ENCODE measurements around the gene LRIG1.

The LRIG1 gene

GRCh38 chr3:66457252-66457651, 43.6 kb downstream of the LRIG1 start:
- H3K27ac ChIP-seq (replicated peaks): no peak overlapping the region
- TF ChIP-seq, protein P1, sequence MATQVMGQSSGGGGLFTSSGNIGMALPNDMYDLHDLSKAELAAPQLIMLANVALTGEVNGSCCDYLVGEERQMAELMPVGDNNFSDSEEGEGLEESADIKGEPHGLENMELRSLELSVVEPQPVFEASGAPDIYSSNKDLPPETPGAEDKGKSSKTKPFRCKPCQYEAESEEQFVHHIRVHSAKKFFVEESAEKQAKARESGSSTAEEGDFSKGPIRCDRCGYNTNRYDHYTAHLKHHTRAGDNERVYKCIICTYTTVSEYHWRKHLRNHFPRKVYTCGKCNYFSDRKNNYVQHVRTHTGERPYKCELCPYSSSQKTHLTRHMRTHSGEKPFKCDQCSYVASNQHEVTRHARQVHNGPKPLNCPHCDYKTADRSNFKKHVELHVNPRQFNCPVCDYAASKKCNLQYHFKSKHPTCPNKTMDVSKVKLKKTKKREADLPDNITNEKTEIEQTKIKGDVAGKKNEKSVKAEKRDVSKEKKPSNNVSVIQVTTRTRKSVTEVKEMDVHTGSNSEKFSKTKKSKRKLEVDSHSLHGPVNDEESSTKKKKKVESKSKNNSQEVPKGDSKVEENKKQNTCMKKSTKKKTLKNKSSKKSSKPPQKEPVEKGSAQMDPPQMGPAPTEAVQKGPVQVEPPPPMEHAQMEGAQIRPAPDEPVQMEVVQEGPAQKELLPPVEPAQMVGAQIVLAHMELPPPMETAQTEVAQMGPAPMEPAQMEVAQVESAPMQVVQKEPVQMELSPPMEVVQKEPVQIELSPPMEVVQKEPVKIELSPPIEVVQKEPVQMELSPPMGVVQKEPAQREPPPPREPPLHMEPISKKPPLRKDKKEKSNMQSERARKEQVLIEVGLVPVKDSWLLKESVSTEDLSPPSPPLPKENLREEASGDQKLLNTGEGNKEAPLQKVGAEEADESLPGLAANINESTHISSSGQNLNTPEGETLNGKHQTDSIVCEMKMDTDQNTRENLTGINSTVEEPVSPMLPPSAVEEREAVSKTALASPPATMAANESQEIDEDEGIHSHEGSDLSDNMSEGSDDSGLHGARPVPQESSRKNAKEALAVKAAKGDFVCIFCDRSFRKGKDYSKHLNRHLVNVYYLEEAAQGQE (IDR thresholded peaks at IDR 0.05; ENCODE audit: insufficient replicate concordance, low read depth): no peak
- TF ChIP-seq SPI1 (IDR thresholded peaks at IDR 0.05; ENCODE audit: borderline replicate concordance, low read depth) (no peak), GABPA (IDR thresholded peaks at IDR 0.05; ENCODE audit: low read depth) (no peak), POLR2AphosphoS5 (IDR thresholded peaks at IDR 0.05; ENCODE audit: low read depth) (no peak)
- TF ChIP-seq, protein P2, sequence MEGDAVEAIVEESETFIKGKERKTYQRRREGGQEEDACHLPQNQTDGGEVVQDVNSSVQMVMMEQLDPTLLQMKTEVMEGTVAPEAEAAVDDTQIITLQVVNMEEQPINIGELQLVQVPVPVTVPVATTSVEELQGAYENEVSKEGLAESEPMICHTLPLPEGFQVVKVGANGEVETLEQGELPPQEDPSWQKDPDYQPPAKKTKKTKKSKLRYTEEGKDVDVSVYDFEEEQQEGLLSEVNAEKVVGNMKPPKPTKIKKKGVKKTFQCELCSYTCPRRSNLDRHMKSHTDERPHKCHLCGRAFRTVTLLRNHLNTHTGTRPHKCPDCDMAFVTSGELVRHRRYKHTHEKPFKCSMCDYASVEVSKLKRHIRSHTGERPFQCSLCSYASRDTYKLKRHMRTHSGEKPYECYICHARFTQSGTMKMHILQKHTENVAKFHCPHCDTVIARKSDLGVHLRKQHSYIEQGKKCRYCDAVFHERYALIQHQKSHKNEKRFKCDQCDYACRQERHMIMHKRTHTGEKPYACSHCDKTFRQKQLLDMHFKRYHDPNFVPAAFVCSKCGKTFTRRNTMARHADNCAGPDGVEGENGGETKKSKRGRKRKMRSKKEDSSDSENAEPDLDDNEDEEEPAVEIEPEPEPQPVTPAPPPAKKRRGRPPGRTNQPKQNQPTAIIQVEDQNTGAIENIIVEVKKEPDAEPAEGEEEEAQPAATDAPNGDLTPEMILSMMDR (IDR thresholded peaks at IDR 0.05; ENCODE audit: insufficient read depth, low read length): no peak
- no peaks in the 10 kb centered on the region for H3K27me3 ChIP-seq (ENCODE audit: insufficient read depth, poor library complexity, severe bottlenecking)
- no peak for DNase-seq (ENCODE audit: low read depth in 1 of 2, low spot score in 1 of 2)
- H3K4me3 ChIP-seq (replicated peaks; ENCODE audit: insufficient read depth, low read length): no peak overlapping the region

GRCh38 chr3:66456711-66457173, 44.1 kb downstream of the LRIG1 start:
- Histone ChIP-seq H3K4me3 (replicated peaks; ENCODE audit: insufficient read depth, low read length) (no peak overlapping the region), H3K27me3 (ENCODE audit: insufficient read depth, poor library complexity, severe bottlenecking) (no peaks in the 10 kb centered on the region), H3K27ac (replicated peaks) (no peak overlapping the region)
- no peak for DNase-seq (ENCODE audit: low read depth in 1 of 2, low spot score in 1 of 2)
- TF ChIP-seq, protein P2 (IDR thresholded peaks at IDR 0.05; ENCODE audit: insufficient read depth, low read length): no peak
- no peak for TF ChIP-seq SPI1 (IDR thresholded peaks at IDR 0.05; ENCODE audit: borderline replicate concordance, low read depth)
- no peak for TF ChIP-seq GABPA (IDR thresholded peaks at IDR 0.05; ENCODE audit: low read depth)
- no peak for TF ChIP-seq POLR2AphosphoS5 (IDR thresholded peaks at IDR 0.05; ENCODE audit: low read depth)
- TF ChIP-seq, protein P1 (IDR thresholded peaks at IDR 0.05; ENCODE audit: insufficient replicate concordance, low read depth): no peak

DNA sequence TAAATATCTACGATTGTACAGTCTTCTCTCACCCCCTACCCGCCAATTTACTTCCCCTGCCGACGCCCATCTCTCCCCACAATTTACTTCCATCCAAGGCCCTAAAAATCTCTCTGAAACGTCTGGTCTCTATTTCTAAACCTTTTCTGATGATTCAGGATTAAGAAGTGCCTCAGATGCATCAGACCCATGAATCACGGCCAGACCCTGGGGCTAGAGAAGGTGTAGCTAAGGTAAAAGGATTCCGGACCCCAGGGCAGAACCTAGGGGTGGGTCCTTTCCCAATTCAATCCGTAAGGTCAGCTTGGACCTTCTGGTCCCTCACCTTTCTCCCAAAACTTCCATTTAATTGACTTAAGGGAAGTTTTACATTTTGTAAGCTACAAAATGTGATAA, 46.4 kb downstream of the LRIG1 start:
- no peak for TF ChIP-seq GABPA (IDR thresholded peaks at IDR 0.05; ENCODE audit: low read depth)
- TF ChIP-seq SPI1 (IDR thresholded peaks at IDR 0.05; ENCODE audit: borderline replicate concordance, low read depth): no peak
- TF ChIP-seq, protein P1 (IDR thresholded peaks at IDR 0.05; ENCODE audit: insufficient replicate concordance, low read depth): no peak
- TF ChIP-seq POLR2AphosphoS5 (IDR thresholded peaks at IDR 0.05; ENCODE audit: low read depth): no peak
- no peak for DNase-seq (ENCODE audit: low read depth in 1 of 2, low spot score in 1 of 2)
- Histone ChIP-seq H3K27ac (replicated peaks) (no peak overlapping the region), H3K27me3 (ENCODE audit: insufficient read depth, poor library complexity, severe bottlenecking) (no peaks in the 10 kb centered on the region), H3K4me3 (replicated peaks; ENCODE audit: insufficient read depth, low read length) (no peak overlapping the region)
